HG03025 (cell line): Measurements from ENCODE around the gene IQCH.
"Not testable (repeated sequence)": the region's sequence is repeated elsewhere in the genome, so short reads cannot be mapped to it uniquely, and the experiment has no call there.

Experiments
- ATAC-seq: cut with Tn5 transposase; IDR thresholded peaks from one replicate; pipeline ENCODE4 v1.9.1; 2021; ENCODE audit warnings: mild to moderate bottlenecking, moderate library complexity; ENCODE audit not compliant: unreplicated experiment, low FRiP score

The IQCH gene

GRCh38 chr15:67244971-67245478 lies 9.6 kb upstream of the IQCH start:
- ATAC-seq, result no peak

GRCh38 chr15:67246606-67247005 lies 8.0 kb upstream of the IQCH start:
- not testable (repeated sequence) for ATAC-seq

- no peak for ATAC-seq
Observed at GRCh38 chr15:67248011-67248505, 6.5 kb upstream of the IQCH start.

- no peak for ATAC-seq
Observed at GRCh38 chr15:67249830-67250229, 4.8 kb upstream of the IQCH start.

DNA sequence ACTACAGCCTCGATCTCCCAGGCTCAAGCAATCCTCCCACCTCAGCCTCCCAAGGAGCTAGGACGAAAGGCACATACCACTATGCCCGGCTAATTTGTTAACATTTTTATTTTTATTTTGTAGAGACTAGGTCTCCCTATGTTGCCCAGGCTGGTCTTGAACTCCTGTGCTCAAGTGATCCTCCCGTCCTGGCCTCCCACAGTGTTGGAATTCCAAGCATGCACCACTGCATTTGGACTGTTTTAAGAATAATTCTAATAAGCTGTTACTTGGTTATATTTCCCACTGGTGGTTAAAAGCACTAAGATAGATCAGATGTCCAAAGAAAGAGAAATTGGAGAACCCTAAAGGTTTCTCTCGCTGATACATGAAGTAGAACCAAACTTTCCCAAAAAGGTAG lies 3.3 kb upstream of the IQCH start:
- no peak for ATAC-seq

- ATAC-seq, result no peak
Observed at GRCh38 chr15:67253101-67253500, 1.5 kb upstream of the IQCH start.

- no peak for ATAC-seq
Observed at GRCh38 chr15:67253549-67254237, 893 bp upstream of the IQCH start.

- no peak for ATAC-seq
Observed at GRCh38 chr15:67256051-67256450, 1.5 kb downstream of the IQCH start.

GRCh38 chr15:67258412-67258811 lies 3.8 kb downstream of the IQCH start:
- not testable (repeated sequence) for ATAC-seq

- no peak for ATAC-seq
Observed at GRCh38 chr15:67259379-67259778, 4.8 kb downstream of the IQCH start.

DNA sequence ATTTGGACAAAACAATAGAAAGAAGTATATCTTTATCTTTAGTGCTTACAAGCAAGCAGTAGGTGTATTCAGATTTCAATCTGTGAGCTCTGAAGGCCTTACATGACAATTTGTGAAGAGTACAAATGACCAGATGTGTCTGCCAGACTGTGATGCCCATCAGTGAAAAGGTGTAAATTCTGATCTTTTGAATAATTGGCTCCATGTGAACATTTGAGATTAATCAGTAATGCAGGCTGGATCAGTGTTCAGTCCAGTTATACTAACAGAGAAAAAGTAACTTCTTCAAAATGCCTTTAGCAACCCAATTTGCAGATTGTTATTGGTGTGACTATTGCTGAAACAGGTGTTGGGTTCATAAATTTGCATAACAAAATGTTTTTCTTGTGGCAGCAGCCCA lies 5.2 kb downstream of the IQCH start:
- ATAC-seq, result no peak

- ATAC-seq, result no peak
Observed at GRCh38 chr15:67266870-67267269, 12.3 kb downstream of the IQCH start.

DNA sequence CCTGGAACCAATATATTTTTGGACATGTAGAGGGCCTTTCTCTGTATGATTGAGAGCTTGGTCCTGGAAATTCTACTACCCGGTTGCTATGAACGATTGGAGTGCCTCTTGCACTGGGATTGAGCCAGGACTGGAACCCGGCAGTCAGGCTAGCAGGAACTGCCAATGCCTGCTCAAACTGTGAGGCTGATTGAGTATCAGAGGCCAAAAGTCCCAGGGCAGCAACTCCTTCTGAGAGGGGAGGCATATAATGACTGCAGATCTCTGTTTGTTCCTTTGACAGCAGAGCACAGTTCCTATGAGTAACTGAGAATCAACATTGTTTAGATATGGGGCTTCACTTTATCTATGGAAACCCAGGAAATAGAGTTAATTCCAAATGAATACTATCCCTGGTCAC lies 12.9 kb downstream of the IQCH start:
- ATAC-seq, result no peak

DNA sequence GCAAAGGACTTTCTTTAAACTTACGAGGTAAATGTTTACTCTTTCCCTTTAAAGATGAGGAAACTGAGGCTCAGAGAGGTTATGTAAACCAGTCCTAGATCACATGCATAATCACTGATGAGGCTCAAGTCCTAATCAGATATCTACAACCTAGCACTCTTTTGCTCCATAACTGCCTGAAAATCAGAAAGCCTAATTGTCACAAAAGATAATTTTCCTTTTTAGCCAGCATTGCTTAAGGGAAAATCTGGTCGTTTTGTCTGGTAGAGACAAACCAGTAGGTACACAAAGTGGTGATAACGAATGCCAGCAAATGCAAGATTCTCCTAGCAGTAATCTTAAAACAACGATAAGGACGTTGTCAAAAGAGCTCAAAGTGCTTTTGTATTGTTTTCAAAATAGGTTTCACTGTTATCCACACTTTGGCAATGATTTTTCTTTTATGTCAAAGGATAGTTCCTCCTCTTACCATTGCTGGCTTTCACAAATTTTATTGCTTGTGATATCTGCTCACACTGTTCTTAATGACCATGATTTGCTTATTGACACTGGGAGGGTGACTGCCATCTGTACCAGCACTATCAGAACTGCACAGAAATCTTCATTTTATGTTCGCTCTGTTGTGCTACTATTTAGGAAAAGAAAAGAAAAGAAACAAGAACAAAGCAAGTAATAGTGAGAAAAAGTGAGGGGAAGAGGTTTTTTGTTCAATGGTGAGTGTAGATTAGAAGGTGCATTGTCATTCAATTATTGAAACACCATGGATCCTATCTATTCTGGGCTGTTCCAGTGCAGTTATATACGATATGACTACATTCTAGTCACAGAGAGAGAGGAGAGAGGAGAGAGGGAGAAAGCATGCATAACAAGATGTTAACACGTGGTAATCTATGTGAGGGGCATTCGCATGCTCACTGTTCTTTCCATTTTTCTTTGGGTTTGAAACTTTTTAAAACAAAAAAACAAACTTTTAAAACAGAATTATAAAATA lies 13.7 kb downstream of the IQCH start:
- ATAC-seq, result no peak

- ATAC-seq, result no peak
Observed at GRCh38 chr15:67274236-67274635, 19.6 kb downstream of the IQCH start.

DNA sequence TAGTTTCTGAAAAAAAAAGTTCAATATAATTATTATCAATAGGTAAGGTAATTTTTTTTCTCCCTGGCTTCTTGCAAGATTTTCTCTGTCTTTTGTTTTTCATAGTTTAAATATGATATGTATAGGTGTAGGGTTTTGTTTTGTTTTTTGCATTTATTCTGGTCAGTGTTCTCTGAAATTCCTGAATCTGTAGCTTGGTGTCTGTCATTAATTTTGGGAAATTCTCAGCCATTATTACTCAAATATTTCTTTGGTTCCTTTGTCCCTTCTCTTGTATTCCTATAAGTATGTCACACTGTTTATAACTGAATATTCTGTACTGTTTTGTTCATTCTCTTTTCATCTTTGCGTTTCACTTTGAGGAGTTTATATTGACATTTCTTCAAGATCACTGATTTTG lies 22.1 kb downstream of the IQCH start:
- no peak for ATAC-seq

GRCh38 chr15:67280217-67280616 lies 25.6 kb downstream of the IQCH start:
- no peak for ATAC-seq

GRCh38 chr15:67281714-67282113 lies 27.1 kb downstream of the IQCH start:
- no peak for ATAC-seq

GRCh38 chr15:67285625-67286024 lies 31.0 kb downstream of the IQCH start:
- ATAC-seq, result not testable (repeated sequence)

GRCh38 chr15:67286400-67286799 lies 31.8 kb downstream of the IQCH start:
- ATAC-seq, result not testable (repeated sequence)

GRCh38 chr15:67290319-67290718 lies 35.7 kb downstream of the IQCH start:
- no peak for ATAC-seq
